ENCODE data around the gene AHDC1. TPM values are rescaled to one million over a fixed set of nuclear protein-coding genes. Genes with fewer than 3 reads are reported as not detected.

Gene AHDC1
- total RNA-seq, 1 experiment from 2014 or later, result 49.0 TPM

GRCh38 chr1:27527223-27527889 is 76.6 kb downstream of the AHDC1 start:
- peak; percentile 84 for DNase-seq (ENCODE audit: low spot score)
- H3K27ac Mint-ChIP-seq, result peak overlapping the region; percentile 35; the same call in 1 of the 2 replicates
- TF ChIP-seq ESRRA (CRISPR knock-in tag; IDR thresholded peaks at IDR 0.05; ENCODE audit: borderline replicate concordance) (no peak), PRRX2 (CRISPR knock-in tag; IDR thresholded peaks at IDR 0.05) (no peak), CREM (CRISPR knock-in tag; IDR thresholded peaks at IDR 0.05) (peak; percentile 75; the same call in 1 of the 2 replicates), NFE2L1 (CRISPR knock-in tag; IDR thresholded peaks at IDR 0.05) (no peak), HMGXB4 (CRISPR knock-in tag; IDR thresholded peaks at IDR 0.05) (0 out of 2 replicates have a peak, but pooled peaks have one; percentile 86), FOXK1 (CRISPR knock-in tag; IDR thresholded peaks at IDR 0.05) (peak; percentile 98), E2F5 (CRISPR knock-in tag; IDR thresholded peaks at IDR 0.05) (peak; percentile 69; the same call in 1 of the 2 replicates), CREB1 (CRISPR knock-in tag; IDR thresholded peaks at IDR 0.05) (no peak), ARID4B (CRISPR knock-in tag; IDR thresholded peaks at IDR 0.05; ENCODE audit: borderline replicate concordance) (peak; percentile 62; the same call in 1 of the 2 replicates), ZNF671 (CRISPR knock-in tag; IDR thresholded peaks at IDR 0.05) (no peak), PREB (CRISPR knock-in tag; IDR thresholded peaks at IDR 0.05; ENCODE audit: borderline replicate concordance) (no peak), ZNF281 (CRISPR knock-in tag; IDR thresholded peaks at IDR 0.05) (peak; percentile 68), ZNF121 (CRISPR knock-in tag; IDR thresholded peaks at IDR 0.05) (0 out of 2 replicates have a peak, but pooled peaks have one; percentile 13), ATF6 (CRISPR knock-in tag; IDR thresholded peaks at IDR 0.05) (no peak), CDX4 (CRISPR knock-in tag; IDR thresholded peaks at IDR 0.05; ENCODE audit: borderline replicate concordance) (no peak), SP1 (CRISPR knock-in tag; conservative IDR thresholded peaks at IDR 0.05) (peak; percentile 26), SMAD3 (CRISPR knock-in tag; IDR thresholded peaks at IDR 0.05; ENCODE audit: borderline replicate concordance) (0 out of 2 replicates have a peak, but pooled peaks have one; percentile 34), TEAD1 (CRISPR knock-in tag; IDR thresholded peaks at IDR 0.05) (peak; percentile 32; the same call in 1 of the 2 replicates)

More at GRCh38 chr1:27527223-27527889, 76.6 kb downstream of the AHDC1 start:
- Mint-ChIP-seq H3K36me3 (no peaks in the 10 kb centered on the region), H3K4me1 (peaks cover 63% of the 10 kb centered on the region), H3K27me3 (ENCODE audit: low read depth) (no peaks in the 10 kb centered on the region; the same call in 1 of the 2 replicates), H3K4me3 (peak overlapping the region; percentile 55), H3K9me3 (no peaks in the 10 kb centered on the region)
- ChIA-PET POLR2A (interaction anchor here (0.7 to 1.5 kb wide), 8 partner anchors 13 to 220 kb away, joined by 3 to 4 read pairs (median 3); no protein-coding TSS in a partner anchor), CTCF (interaction anchor here (0.5 to 3.7 kb wide), 18 partner anchors 9 to 170 kb away, joined by 3 to 33 read pairs (median 4); partner anchors contain the start of gene WASF2)
- peak; percentile 30 for ATAC-seq

Data from WTC11 (cell line).